Endothelial cell (in vitro differentiated cells): ENCODE measurements around the gene OR10AG1. TPM values are rescaled to one million over a fixed set of nuclear protein-coding genes. Genes with fewer than 3 reads are reported as not detected.

ENCODE experiments used
- DNase-seq: peaks from one replicate; pipeline ENCODE4 v3.0.0; 2021; ENCODE audit warnings: low spot score
- H3K27ac Mint-ChIP-seq: one replicate; pipeline ENCODE4 v1.8.0; 2021; ENCODE audit warnings: mixed read lengths, inconsistent platforms; ENCODE audit not compliant: unreplicated experiment
- H3K27me3 Mint-ChIP-seq: one replicate; pipeline ENCODE4 v1.8.0; 2021; ENCODE audit warnings: mild to moderate bottlenecking, moderate library complexity, mixed read lengths, inconsistent platforms; ENCODE audit not compliant: unreplicated experiment
- H3K36me3 Mint-ChIP-seq: one replicate; pipeline ENCODE4 v1.8.0; 2021; ENCODE audit warnings: mild to moderate bottlenecking, low read depth, mixed read lengths, inconsistent platforms; ENCODE audit not compliant: unreplicated experiment
- H3K4me1 Mint-ChIP-seq: one replicate; pipeline ENCODE4 v1.8.0; 2021; ENCODE audit warnings: mild to moderate bottlenecking, mixed read lengths, inconsistent platforms; ENCODE audit not compliant: unreplicated experiment
- H3K4me3 Mint-ChIP-seq: one replicate; pipeline ENCODE4 v1.8.0; 2021; ENCODE audit warnings: mild to moderate bottlenecking, mixed read lengths, inconsistent platforms; ENCODE audit not compliant: unreplicated experiment
- H3K9me3 Mint-ChIP-seq: one replicate; pipeline ENCODE4 v1.8.0; 2021; ENCODE audit warnings: mixed read lengths, inconsistent platforms; ENCODE audit not compliant: unreplicated experiment
- total RNA-seq: library from RNA; stranded (reverse); fragmentation: NEBNext Ultra II Directional; extraction: Animal tissue kit (Norgen Biotek cat#: 25700); gene quantifications from one replicate; pipeline ENCODE4 v1.2.1, GENCODE V29; 2021; ENCODE audit not compliant: unreplicated experiment
- TF ChIP-seq, protein P1 (sequence below): fragments of 200-600 bp; sonication (generic); IDR thresholded peaks from one replicate; pipeline ENCODE4 v1.5.0; 2021; ENCODE audit warnings: antibody characterized with exemption; ENCODE audit not compliant: unreplicated experiment

OR10AG1 gene
- total RNA-seq, 1 donor from 2014 or later = not detected

DNA sequence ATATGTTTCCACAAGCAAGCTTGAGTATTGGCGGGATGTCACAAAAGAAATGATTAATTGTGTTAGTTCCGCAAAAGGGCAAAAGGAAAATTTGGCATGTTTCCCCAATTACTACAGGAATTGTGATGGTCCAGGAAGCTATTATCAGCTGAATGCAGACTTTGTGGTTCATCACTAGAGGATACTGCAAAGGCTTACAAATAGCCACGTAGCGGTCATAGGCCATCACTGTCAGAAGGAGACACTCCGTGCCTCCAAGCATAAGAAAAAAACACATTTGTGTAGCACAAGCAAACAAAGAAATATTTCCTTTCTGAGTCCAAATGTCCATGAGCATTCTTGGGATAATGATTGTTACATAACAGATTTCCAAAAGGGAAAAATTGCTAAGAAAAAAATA lies 1.8 kb downstream of the OR10AG1 start:
- Mint-ChIP-seq H3K4me1 (no peaks in the 10 kb centered on the region), H3K27me3 (no peaks in the 10 kb centered on the region), H3K4me3 (no peak overlapping the region), H3K9me3 (no peaks in the 10 kb centered on the region), H3K36me3 (no peaks in the 10 kb centered on the region), H3K27ac (no peak overlapping the region)
- TF ChIP-seq, protein P1, sequence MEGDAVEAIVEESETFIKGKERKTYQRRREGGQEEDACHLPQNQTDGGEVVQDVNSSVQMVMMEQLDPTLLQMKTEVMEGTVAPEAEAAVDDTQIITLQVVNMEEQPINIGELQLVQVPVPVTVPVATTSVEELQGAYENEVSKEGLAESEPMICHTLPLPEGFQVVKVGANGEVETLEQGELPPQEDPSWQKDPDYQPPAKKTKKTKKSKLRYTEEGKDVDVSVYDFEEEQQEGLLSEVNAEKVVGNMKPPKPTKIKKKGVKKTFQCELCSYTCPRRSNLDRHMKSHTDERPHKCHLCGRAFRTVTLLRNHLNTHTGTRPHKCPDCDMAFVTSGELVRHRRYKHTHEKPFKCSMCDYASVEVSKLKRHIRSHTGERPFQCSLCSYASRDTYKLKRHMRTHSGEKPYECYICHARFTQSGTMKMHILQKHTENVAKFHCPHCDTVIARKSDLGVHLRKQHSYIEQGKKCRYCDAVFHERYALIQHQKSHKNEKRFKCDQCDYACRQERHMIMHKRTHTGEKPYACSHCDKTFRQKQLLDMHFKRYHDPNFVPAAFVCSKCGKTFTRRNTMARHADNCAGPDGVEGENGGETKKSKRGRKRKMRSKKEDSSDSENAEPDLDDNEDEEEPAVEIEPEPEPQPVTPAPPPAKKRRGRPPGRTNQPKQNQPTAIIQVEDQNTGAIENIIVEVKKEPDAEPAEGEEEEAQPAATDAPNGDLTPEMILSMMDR = no peak
- no peak for DNase-seq

DNA sequence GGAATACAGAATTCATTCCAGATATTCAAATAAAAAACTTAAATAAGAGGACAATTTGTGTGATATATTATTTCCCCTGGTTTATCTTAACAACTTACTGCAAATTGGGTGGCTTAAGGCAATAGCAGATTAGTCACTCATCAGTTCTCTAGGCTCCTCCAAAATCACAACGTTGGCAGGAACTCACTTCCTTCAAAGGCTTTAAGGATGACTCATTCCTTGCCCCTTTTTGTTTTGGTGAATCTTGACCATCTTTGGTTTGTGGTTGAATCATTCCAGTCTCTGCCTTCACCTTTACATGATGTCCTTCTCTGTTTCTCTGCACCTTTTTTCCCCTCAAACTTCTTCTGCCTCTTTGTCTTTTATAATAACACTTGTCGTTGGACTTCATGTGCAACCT lies 3.4 kb downstream of the OR10AG1 start:
- TF ChIP-seq, protein P1 = no peak
- DNase-seq = no peak
- Mint-ChIP-seq H3K27ac (no peak overlapping the region), H3K4me1 (no peaks in the 10 kb centered on the region), H3K27me3 (no peaks in the 10 kb centered on the region), H3K9me3 (no peaks in the 10 kb centered on the region), H3K4me3 (no peak overlapping the region), H3K36me3 (no peaks in the 10 kb centered on the region)

DNA sequence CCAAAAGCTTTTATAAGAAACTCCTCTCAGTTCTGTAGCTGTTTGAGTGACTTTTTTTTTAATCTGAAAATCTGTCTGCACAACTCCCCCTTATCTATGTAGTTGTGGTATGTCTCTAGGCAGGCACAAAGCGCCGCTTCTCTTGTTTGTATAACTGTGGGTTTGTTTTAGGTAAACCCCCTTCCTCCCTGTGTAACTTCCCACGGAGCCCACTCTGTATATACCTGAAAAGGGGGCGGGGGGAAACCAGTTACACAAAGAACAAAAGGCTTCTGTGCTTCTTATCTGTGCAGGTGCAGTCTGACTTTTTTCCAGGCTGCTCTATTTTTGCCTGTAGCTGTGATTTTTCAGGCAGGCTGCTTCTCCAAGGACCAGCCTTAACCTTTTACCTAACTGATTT lies 13.2 kb downstream of the OR10AG1 start:
- TF ChIP-seq, protein P1 = no peak
- Mint-ChIP-seq H3K27me3 (no peaks in the 10 kb centered on the region), H3K4me3 (no peak overlapping the region), H3K27ac (no peak overlapping the region), H3K36me3 (no peaks in the 10 kb centered on the region), H3K4me1 (no peaks in the 10 kb centered on the region), H3K9me3 (no peaks in the 10 kb centered on the region)
- DNase-seq = no peak

DNA sequence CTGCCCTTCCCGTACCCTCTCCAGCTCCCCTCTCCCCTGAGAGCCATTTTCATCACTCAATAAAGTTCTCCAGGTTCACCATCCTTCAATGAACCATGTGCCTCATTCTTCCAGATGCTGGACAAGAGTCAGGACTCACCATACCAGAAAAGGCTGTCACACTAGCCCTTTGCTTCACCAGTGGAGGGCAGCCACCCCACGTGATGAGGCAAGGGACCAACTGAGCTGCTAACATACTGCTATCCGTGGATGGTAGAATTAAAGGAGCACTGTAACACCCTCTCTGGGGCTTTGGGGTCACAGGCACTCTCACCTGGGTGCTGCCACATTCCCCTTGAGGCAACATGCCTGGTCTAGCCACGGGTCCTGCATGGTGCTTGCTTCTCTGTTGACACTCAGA lies 20.4 kb downstream of the OR10AG1 start:
- TF ChIP-seq, protein P1 = no peak
- no peak overlapping the region for H3K4me3 Mint-ChIP-seq
- peaks cover 5% of the 10 kb centered on the region for H3K9me3 Mint-ChIP-seq
- no peak for DNase-seq
- no peaks in the 10 kb centered on the region for H3K27me3 Mint-ChIP-seq
- H3K27ac Mint-ChIP-seq = no peak overlapping the region
- H3K36me3 Mint-ChIP-seq = no peaks in the 10 kb centered on the region
- H3K4me1 Mint-ChIP-seq = peaks cover 5% of the 10 kb centered on the region

DNA sequence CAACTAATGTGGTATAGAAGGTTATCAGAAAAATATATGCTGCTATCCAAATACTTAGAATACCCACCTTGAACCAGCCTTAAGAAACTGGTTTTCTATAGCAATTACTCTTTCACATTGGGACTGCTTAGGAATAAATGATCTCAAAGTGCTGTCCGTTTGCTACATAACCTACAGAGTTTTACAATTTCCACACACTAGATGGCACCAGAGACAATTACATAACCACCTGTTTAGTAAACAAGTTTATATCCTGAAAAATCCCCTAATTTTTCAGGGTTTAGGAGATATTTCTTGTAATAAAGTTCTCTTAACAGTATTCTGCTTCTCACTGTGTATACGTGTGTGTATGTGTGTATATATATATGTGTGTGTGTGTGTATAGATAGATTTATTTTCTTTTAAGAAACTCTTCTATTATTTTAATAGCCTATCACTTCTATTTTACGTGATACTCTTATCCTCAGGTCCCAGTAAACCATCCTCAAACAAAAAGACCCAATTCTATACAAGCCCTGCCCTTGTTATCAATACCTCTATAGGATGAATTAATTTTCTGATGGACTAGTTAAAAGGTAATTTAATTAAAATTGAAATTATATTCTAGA lies 26.9 kb downstream of the OR10AG1 start:
- no peak overlapping the region for H3K4me3 Mint-ChIP-seq

More for the DNA sequence above, 26.9 kb downstream of the OR10AG1 start:
- Mint-ChIP-seq H3K27ac (no peak overlapping the region), H3K36me3 (no peaks in the 10 kb centered on the region), H3K9me3 (no peaks in the 10 kb centered on the region), H3K27me3 (no peaks in the 10 kb centered on the region), H3K4me1 (peaks cover 5% of the 10 kb centered on the region)
- TF ChIP-seq, protein P1 = peak; percentile 63
- peak; percentile 26 for DNase-seq
